ENCODE results near the gene NLK. TPM values are rescaled to one million over a fixed set of nuclear protein-coding genes. Genes with fewer than 3 reads are reported as not detected.

Gene NLK
- total and polyA plus RNA-seq, 2 donors (not counting 1 experiment from before 2014, with no cell fraction given): 12.7 to 24.8 TPM

GRCh38 chr17:28112606-28113005 is 70.1 kb downstream of the NLK start:
- ChIA-PET POLR2A (no interaction called here), CTCF (interaction anchor here (1.0 kb wide), 1 partner anchor 9 kb away, joined by 3 read pairs; no protein-coding TSS in a partner anchor)
- H3K36me3 ChIP-seq (replicated peaks in 1 of 2; ENCODE audit: control extremely low read depth in 1 of 2, control insufficient read depth in 1 of 2, extremely low read depth in 1 of 2, insufficient read depth in 2 of 2, low read length in 1 of 2): no peaks in the 10 kb centered on the region
- intact Hi-C loops (cut with micrococcal nuclease): no loop called here
- 100% methylated on average over 1 of the region's 2 CpGs for WGBS (ENCODE audit: insufficient coverage)
- Mint-ChIP-seq H3K4me1 (peaks cover 19% of the 10 kb centered on the region), H3K9me3 (ENCODE audit: insufficient read depth) (peaks cover 5% of the 10 kb centered on the region), H3K4me3 (no peak overlapping the region), H3K27me3 (no peaks in the 10 kb centered on the region), H3K27ac (no peak overlapping the region)
- no peaks in the 10 kb centered on the region for H3K27me3 ChIP-seq (replicated peaks in 1 of 4; ENCODE audit: control extremely low read depth in 1 of 4, control insufficient read depth in 3 of 4, insufficient read depth in 4 of 4, low read length in 3 of 4)
- H3K9ac ChIP-seq (ENCODE audit: low read length): no peak overlapping the region
- H3K27ac ChIP-seq (ENCODE audit: low read length in 2 of 2): no peak overlapping the region
- H3K79me2 ChIP-seq (ENCODE audit: control insufficient read depth, insufficient read depth, low read length): peaks cover 36% of the 10 kb centered on the region
- H3K9me3 ChIP-seq (ENCODE audit: control extremely low read depth in 1 of 3, control insufficient read depth in 2 of 3, insufficient read depth in 1 of 3, low read length in 2 of 3): no peaks in the 10 kb centered on the region
- H2AFZ ChIP-seq (ENCODE audit: insufficient read depth, low read depth, low read length, poor library complexity, severe bottlenecking): no peak overlapping the region
- no peak overlapping the region for H3K4me2 ChIP-seq (replicated peaks; ENCODE audit: low read depth, low read length, poor library complexity, severe bottlenecking)
- no peak overlapping the region for H3K4me3 ChIP-seq (ENCODE audit: control extremely low read depth in 1 of 5, extremely low read depth in 1 of 5, insufficient read depth in 1 of 5, low read depth in 2 of 5, low read length in 4 of 5)
- no peak for ATAC-seq (ENCODE audit: low read depth)
- H3K4me1 ChIP-seq (ENCODE audit: control insufficient read depth in 2 of 2, insufficient read depth in 2 of 2, low read length in 2 of 2): peaks cover 0 to 3% of the 10 kb centered on the region in 2 donors
- no peak for TF ChIP-seq CTCF (IDR thresholded peaks at IDR 0.05)
- H4K20me1 ChIP-seq (ENCODE audit: control insufficient read depth, insufficient read depth, low read length, poor library complexity, severe bottlenecking): no peaks in the 10 kb centered on the region
- no peak for DNase-seq

- no peak overlapping the region for H3K4me3 ChIP-seq (ENCODE audit: control extremely low read depth in 1 of 5, extremely low read depth in 1 of 5, insufficient read depth in 1 of 5, low read depth in 2 of 5, low read length in 4 of 5)
- peaks cover 36% of the 10 kb centered on the region for H3K79me2 ChIP-seq (ENCODE audit: control insufficient read depth, insufficient read depth, low read length)
- H3K4me3 Mint-ChIP-seq: no peak overlapping the region
- no peaks in the 10 kb centered on the region for H3K9me3 ChIP-seq (ENCODE audit: control extremely low read depth in 1 of 3, control insufficient read depth in 2 of 3, insufficient read depth in 1 of 3, low read length in 2 of 3)
- ChIA-PET POLR2A (no interaction called here), CTCF (interaction anchor here (1.0 kb wide), 1 partner anchor 8 kb away, joined by 3 read pairs; no protein-coding TSS in a partner anchor)
- ATAC-seq (ENCODE audit: low read depth): no peak
- H3K27me3 ChIP-seq (replicated peaks in 1 of 4; ENCODE audit: control extremely low read depth in 1 of 4, control insufficient read depth in 3 of 4, insufficient read depth in 4 of 4, low read length in 3 of 4): no peaks in the 10 kb centered on the region
- H3K27ac Mint-ChIP-seq: no peak overlapping the region
- H4K20me1 ChIP-seq (ENCODE audit: control insufficient read depth, insufficient read depth, low read length, poor library complexity, severe bottlenecking): no peaks in the 10 kb centered on the region
- H3K4me1 Mint-ChIP-seq: peaks cover 25% of the 10 kb centered on the region
- H3K4me2 ChIP-seq (replicated peaks; ENCODE audit: low read depth, low read length, poor library complexity, severe bottlenecking): no peak overlapping the region
- peaks cover 0 to 8% of the 10 kb centered on the region in 2 donors for H3K4me1 ChIP-seq (ENCODE audit: control insufficient read depth in 2 of 2, insufficient read depth in 2 of 2, low read length in 2 of 2)
- no peak for DNase-seq
- intact Hi-C loops (cut with micrococcal nuclease): no loop called here
- no peaks in the 10 kb centered on the region for H3K36me3 ChIP-seq (replicated peaks in 1 of 2; ENCODE audit: control extremely low read depth in 1 of 2, control insufficient read depth in 1 of 2, extremely low read depth in 1 of 2, insufficient read depth in 2 of 2, low read length in 1 of 2)
- no peak overlapping the region for H3K27ac ChIP-seq (ENCODE audit: low read length in 2 of 2)
- H2AFZ ChIP-seq (ENCODE audit: insufficient read depth, low read depth, low read length, poor library complexity, severe bottlenecking): no peak overlapping the region
- peaks cover 5% of the 10 kb centered on the region for H3K9me3 Mint-ChIP-seq (ENCODE audit: insufficient read depth)
- no peaks in the 10 kb centered on the region for H3K27me3 Mint-ChIP-seq
- TF ChIP-seq CTCF (IDR thresholded peaks at IDR 0.05) (no peak), EZH2 (IDR thresholded peaks at IDR 0.05; ENCODE audit: borderline replicate concordance, insufficient read depth, low read depth, low read length, poor library complexity, severe bottlenecking) (no peak)
- H3K9ac ChIP-seq (ENCODE audit: low read length): no peak overlapping the region
Measured at GRCh38 chr17:28113269-28113668, 70.8 kb downstream of the NLK start.

Data from B cell (primary cell).